ENCODE measurements around the gene ASAP2.
"Not testable (repeated sequence)": the region's sequence is repeated elsewhere in the genome, so short reads cannot be mapped to it uniquely, and the experiment has no call there.

GRCh38 chr2:9216143-9216542 lies 9.5 kb downstream of the ASAP2 start:
- not testable (repeated sequence) for TF ChIP-seq CTCF (IDR thresholded peaks at IDR 0.05; ENCODE audit: borderline replicate concordance, extremely low read depth, low read length, poor library complexity, severe bottlenecking); EZH2 (IDR thresholded peaks at IDR 0.05; ENCODE audit: borderline replicate concordance, low read depth, low read length, severe bottlenecking)
